ENCODE measurements around the gene FAM25C.
"Not testable (repeated sequence)": the region's sequence is repeated elsewhere in the genome, so short reads cannot be mapped to it uniquely, and the experiment has no call there.

DNA sequence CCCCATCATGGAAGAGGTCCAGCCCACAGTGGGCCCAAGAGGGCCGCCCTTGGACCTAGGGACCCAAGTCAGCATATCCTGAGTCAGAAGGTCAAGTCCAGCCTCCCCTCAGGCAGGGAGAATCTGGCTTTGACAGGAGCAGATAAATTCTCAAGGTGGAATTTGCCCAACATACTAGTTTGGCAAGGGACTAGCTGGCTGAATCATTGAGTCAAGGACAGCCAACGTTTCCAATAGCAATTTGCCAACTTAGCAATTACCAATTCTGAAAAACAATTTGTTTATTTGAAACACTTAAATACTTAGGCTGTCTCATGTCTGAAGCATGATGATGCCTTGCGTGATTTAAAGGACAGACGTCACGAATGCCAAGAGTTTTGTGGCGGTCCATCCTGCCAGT lies 2.7 kb upstream of the FAM25C start:
- not testable (repeated sequence) for TF ChIP-seq CTCF (IDR thresholded peaks at IDR 0.05; ENCODE audit: low read depth, low read length); EZH2phosphoT487 (IDR thresholded peaks at IDR 0.05; ENCODE audit: low read depth)
